ENCODE measurements around the gene RSPO3.

Gene RSPO3

GRCh38 chr6:127119102-127120022 lies 891 bp downstream of the RSPO3 start (continued):
- no peak for TF ChIP-seq ZNF26 (tag by site-specific recombination; IDR thresholded peaks at IDR 0.05)
- TF ChIP-seq ZNF558 (tag by site-specific recombination; IDR thresholded peaks at IDR 0.05) = no peak
- no peak for TF ChIP-seq ZNF114 (tag by site-specific recombination; IDR thresholded peaks at IDR 0.05)
- no peak for TF ChIP-seq ZSCAN18 (tag by site-specific recombination; IDR thresholded peaks at IDR 0.05)
- TF ChIP-seq ZNF580 (tag by site-specific recombination; IDR thresholded peaks at IDR 0.05) = no peak

GRCh38 chr6:127120023-127120786 lies 1.7 kb downstream of the RSPO3 start:
- no peak overlapping the region for H3K27ac ChIP-seq (ENCODE audit: extremely low read depth, low read depth, low read length)
- H3K36me3 ChIP-seq (ENCODE audit: control insufficient read depth in 2 of 2, insufficient read depth in 1 of 2, low read length in 2 of 2) = no peaks in the 10 kb centered on the region
- POLR2A ChIA-PET = no interaction called here
- no peaks in the 10 kb centered on the region for H3K9me3 ChIP-seq (ENCODE audit: control insufficient read depth, insufficient read depth, low read depth, low read length)
- peak overlapping the region; percentile 46 for H3K4me3 ChIP-seq (ENCODE audit: low read depth, low read length)
- TF ChIP-seq SETDB1 (IDR thresholded peaks at IDR 0.05; ENCODE audit: insufficient read length, low read length) (no peak), ZNF585B (tag by site-specific recombination; IDR thresholded peaks at IDR 0.05) (no peak), SP7 (tag by site-specific recombination; IDR thresholded peaks at IDR 0.05) (no peak), ZNF366 (tag by site-specific recombination; conservative IDR thresholded peaks at IDR 0.05) (0 out of 2 replicates have a peak, but pooled peaks have one; percentile 20)
- CTCF ChIA-PET = interaction anchor here (0.5 to 2.2 kb wide), 13 partner anchors 9 to 759 kb away, joined by 3 to 16 read pairs (median 3); no protein-coding TSS in a partner anchor
- no peaks in the 10 kb centered on the region for H3K4me1 ChIP-seq (ENCODE audit: control insufficient read depth, insufficient read depth, low read length)

- Histone ChIP-seq H3K4me3 (ENCODE audit: low read depth, low read length) (no peak overlapping the region), H3K9me3 (ENCODE audit: control insufficient read depth, insufficient read depth, low read depth, low read length) (no peaks in the 10 kb centered on the region), H3K4me1 (ENCODE audit: control insufficient read depth, insufficient read depth, low read length) (no peaks in the 10 kb centered on the region), H3K27ac (ENCODE audit: extremely low read depth, low read depth, low read length) (no peak overlapping the region), H3K36me3 (ENCODE audit: control insufficient read depth in 2 of 2, insufficient read depth in 1 of 2, low read length in 2 of 2) (no peaks in the 10 kb centered on the region)
- ChIA-PET POLR2A (no interaction called here), CTCF (interaction anchor here (0.6 to 2.2 kb wide), 16 partner anchors 8 to 1222 kb away, joined by 3 to 16 read pairs (median 4); no protein-coding TSS in a partner anchor)
- TF ChIP-seq ZNF76 (tag by site-specific recombination; IDR thresholded peaks at IDR 0.05; ENCODE audit: borderline replicate concordance, low read depth) (no peak), ZNF2 (tag by site-specific recombination; IDR thresholded peaks at IDR 0.05) (peak; percentile 66), ZNF324 (tag by site-specific recombination; IDR thresholded peaks at IDR 0.05) (no peak), ZNF785 (tag by site-specific recombination; IDR thresholded peaks at IDR 0.05) (no peak), ZNF223 (tag by site-specific recombination; IDR thresholded peaks at IDR 0.05) (no peak), ZBTB26 (tag by site-specific recombination; optimal IDR thresholded peaks at IDR 0.05) (no peak), GLI4 (tag by site-specific recombination; IDR thresholded peaks at IDR 0.05) (no peak), SCRT2 (tag by site-specific recombination; IDR thresholded peaks at IDR 0.05) (no peak), ZNF670 (tag by site-specific recombination; IDR thresholded peaks at IDR 0.05; ENCODE audit: low read depth) (no peak), ZNF610 (tag by site-specific recombination; IDR thresholded peaks at IDR 0.05; ENCODE audit: borderline replicate concordance) (no peak), ZNF658 (tag by site-specific recombination; IDR thresholded peaks at IDR 0.05) (no peak), ZNF423 (tag by site-specific recombination; IDR thresholded peaks at IDR 0.05) (no peak), ZNF600 (tag by site-specific recombination; IDR thresholded peaks at IDR 0.05) (0 out of 2 replicates have a peak, but pooled peaks have one; percentile 10), ZFHX2 (tag by site-specific recombination; conservative IDR thresholded peaks at IDR 0.05) (no peak), ZNF138 (tag by site-specific recombination; IDR thresholded peaks at IDR 0.05; ENCODE audit: borderline replicate concordance) (no peak), ZNF664 (tag by site-specific recombination; IDR thresholded peaks at IDR 0.05) (no peak)
Measured at GRCh38 chr6:127120787-127121636, 2.5 kb downstream of the RSPO3 start.

Measured in HEK293 (cell line).